ENCODE data around the gene FAR1.

The FAR1 gene

DNA sequence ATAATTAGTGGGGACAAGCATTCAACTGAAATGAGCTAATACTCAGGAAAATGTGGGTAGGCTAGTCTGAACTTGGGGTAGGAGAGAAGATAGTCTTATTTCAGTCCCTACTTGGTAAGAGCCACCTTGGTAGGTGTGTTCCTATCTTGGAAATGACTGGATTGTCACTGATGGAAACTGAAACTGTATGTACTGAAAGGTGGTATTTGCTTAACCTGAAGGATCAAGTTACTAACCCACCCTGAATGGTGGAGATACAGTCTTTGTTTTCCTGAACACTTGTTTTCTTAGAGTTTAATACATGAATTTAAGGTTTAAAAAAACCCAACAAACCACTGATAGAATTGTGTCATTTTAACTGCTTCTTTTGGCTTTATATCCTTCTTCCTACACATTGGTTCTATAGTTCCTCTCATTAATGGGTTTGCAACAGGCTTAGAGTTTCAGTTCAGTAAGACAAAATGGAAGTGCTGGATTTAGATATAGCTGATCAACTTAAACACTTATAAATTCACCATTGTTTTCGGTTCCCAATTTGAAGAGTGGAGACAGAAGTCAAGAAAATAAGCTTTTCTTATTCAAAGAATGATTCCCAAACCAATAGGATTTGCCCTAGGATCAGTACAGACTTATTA is 4.2 kb downstream of the FAR1 start:
- DNase-seq: no peak

DNA sequence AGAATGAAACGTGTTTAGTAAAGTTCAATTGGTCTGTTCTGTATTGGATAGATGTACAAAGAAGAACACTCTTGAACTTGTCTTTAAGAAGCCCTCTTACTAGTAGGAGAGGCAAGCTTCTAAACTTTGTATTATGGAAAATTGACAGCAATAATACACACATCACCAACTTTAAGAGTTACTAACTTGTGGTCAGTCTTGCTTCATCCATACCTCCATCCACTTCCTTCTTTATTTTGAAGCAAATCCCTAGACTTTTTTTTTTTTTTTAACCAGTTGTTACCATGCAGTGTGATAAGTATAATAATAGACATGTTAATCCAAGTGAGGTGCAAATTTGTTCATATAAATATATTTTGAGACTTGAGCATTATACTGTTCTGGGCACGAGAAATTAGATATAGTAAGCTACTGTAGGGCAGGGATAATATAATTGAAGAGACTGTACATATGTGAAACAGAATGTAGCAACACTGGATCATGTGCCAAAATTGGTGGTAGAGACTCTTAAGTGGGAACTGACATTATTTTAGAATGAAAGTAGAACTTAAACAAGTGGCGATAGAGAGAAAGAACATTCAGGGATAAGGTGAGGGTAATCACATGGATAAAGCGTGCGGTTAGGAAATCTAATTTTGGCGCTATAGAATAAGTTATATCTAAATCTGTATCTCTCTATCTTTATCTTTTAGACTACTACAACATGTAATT is 6.5 kb downstream of the FAR1 start:
- peak; percentile 93 to 95 for DNase-seq

DNA sequence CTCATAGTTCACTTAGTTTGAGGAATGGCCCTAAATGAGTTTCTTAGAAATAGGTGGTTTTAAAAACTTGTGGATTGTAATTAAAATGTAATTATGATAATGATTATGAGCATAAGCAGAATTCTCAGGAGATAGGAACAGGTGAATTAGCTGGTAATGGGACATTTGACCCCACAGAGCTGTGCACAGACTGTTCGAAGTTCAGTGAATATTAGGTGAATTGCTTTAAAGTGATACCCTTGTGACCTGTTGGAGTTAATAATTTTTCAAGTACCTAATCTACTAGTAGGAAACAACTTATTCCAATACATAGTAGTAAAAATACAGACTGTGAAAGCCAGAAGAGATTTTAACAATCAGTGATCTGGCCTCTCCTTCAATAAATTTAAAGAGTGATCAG is 8.1 kb downstream of the FAR1 start:
- DNase-seq: no peak

DNA sequence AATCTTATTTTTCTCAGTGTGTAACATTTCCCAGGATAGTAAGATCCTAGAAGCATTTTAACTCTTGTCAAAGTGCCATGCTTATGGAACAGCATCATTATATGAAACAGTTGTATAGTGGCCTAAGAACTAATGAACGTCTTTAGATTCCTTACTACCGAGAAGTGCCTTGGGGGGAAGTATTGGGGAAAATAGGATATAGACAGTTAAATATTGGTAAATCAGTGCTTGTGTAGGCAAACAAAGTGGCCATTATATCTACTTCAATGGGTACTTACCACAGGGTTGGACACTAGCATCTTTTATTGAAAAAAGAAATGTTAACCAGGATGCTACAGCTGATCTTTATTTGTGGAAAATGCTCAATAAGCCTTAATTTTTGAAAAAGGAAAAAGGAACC is 11.3 kb downstream of the FAR1 start:
- DNase-seq: no peak

DNA sequence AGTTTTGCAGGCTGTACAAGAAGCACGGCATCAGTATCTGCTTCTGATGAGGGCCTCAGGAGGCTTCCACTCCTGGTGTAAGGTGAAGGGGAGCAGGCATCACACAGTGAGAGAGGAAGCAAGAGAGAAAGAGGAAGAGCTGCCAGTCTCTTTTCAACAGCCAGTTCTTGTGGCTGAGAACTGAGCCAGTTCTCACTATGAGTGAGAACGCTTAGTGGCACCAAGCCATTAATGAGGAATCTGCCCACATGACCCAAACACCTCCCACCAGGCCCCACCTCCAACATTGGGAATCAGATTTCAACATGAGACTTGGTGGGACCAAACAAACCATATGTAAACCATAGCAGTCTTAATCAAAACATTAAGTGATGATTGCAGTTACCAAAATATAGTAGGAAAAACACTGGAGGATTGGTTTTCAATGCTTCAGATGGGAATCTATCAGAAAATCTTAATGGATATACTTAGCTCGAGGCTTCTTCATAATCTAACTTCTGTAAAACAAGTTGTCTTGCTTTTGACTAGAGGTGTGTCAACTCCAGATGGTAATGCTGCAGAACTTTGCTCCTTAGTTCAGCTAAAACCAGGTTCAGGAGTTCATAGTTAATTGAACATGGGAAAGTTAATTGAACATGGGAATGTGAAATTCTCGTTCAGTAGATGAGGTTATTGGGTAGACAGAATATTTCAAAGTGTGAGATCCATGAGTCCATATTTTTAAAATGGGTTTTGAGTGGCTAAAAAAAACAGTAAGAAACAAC is 12.2 kb downstream of the FAR1 start:
- peak; percentile 21 to 36 for DNase-seq

DNA sequence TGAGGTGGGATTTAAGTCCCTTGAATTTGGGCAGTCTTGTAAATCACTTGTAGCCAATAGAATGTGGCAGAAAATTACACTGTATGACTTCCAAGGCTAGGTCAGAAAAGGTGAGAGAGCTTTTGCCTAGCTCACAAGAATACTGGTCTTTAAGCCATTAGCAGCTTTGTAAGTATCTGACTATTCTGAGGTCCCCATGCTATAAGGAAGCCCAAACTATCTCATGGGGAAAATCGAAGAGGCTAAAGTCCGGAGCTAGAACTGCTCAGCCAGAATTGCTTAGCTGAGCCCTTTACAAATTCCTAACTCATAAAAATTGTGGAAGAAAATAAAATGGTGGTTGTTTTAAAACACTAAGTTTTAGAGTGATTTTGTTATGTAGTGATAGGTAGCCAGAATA is 13.0 kb downstream of the FAR1 start:
- DNase-seq: no peak

DNA sequence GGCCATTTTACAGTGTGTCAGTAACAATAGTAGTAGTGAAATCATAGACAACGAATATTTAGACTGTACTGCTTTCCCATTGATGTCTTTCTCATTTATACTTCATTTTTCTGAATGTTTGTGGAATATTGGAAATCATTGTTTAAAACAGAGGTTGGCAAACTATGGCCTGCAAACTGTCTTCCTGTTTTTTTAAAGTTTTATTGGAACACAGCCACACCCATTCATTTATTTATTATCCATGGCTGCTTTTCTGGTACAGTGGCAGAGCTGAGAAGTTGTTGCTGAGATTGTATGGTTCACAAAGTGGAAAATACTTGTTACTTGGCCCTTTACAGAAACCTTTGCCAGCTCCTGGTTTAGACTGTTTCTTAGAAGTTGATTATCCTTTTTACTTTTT is 13.7 kb downstream of the FAR1 start:
- no peak for DNase-seq

DNA sequence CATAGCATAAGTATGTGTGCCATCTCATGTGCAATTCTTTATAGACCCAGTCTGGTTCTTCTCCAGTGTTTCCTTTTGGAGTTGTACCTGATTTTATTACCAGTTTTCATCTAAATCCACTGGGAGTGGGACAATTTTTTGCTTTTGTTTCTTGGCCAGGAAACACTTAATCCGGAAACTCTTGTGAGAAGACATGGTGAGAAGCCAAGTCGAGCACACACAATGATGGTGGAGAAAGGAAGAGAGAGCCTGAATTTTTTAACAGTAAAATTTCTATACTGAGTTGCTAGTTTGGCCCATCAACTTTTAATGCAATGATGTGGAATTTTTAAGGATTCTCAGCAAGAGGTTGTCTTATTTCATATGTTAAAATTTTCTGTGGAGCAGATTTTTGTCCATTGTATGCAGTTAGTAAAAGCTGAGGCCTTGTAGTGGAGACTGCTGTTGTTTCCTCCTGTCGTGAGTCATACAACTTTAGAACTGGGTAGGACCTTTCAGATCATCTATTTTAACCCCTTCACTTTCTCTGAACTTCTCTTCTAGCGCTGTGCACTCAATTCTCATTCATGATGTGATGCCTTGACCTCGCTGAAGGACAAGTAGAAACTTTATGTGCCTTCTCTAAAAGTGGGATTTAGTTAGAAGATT is 17.1 kb downstream of the FAR1 start:
- DNase-seq: no peak

DNA sequence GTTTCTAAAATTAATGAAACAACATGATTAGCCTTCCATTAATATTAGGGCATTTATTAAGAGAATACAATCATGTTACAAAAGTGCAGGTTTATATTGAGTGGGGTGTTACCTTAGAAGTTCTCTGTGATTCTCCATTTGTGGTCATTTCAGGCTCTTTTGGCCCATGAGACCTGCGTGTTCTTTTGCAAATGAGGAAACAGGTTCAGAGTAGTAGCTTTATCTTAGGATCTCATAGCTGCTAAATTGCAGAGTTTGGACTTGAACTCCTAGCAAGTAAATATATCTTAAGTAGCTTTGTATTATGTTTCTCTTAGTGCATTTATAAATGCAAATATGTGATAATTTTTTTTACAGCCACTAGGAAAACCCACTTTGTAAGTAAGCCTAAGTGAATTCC is 18.3 kb downstream of the FAR1 start:
- DNase-seq: no peak

DNA sequence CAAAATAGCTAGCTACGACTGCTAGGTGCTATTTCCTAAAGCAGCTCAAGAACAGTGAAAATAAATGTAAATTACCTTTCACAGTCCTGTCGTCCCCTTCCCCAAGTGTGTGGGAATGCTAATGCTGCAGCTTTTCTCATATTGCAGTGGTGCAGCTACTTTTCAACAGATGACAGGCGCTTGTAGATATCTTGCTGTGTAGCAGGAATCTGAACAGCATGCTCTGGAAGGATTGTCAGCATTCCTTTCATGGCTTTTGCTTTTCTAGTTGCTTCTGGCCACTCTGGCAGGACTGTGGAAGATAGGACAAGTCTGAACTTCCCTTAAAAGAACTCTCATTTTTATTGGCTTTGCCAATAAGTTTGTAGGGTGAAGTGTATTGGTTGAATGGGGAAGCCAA is 18.8 kb downstream of the FAR1 start:
- no peak for DNase-seq

DNA sequence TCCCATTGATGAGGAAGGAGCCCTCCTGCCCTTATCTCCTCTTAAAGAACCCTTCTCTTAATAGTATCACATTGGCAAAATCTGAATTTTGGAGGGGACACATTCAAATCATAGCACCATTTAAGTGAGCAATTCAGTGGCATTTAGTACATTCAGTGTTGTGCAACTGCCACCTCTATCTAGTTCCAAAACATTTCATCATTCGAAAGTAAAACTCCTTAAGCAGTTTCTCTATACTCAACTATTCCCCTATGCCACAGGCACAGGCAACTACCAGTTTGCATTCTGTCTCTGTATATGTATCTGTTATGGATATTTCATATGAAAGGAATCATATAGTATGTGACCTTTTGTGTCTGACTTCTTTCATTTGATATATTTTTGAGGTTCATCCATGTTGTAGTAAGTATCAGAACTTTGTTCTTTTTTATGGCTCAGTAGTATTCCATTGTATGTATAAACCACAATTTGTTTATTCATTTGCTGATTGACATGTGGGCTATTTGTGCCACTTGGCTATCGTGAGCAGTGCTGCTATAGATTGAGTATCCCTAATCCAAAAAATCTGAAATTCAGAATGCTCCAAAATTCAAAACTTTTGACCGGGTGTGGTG is 22.9 kb downstream of the FAR1 start:
- no peak for DNase-seq

DNA sequence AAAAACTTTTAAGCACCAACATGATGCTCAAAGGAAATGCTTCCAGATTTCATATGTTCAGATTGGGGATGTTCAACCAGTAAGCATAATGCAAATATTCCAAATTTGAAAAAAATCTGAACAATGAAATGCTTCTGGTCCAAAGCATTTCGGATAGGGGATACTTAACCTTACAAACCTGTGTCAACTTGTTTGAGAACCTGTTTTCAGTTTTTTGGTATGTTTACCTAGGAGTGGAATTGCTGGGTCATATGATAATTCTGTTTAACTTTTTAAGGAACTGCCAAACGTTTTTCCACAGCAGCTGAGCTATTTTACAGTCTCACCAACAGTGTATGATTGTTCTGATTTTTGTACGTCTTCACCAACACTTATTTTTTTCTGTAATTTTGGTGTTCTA is 23.7 kb downstream of the FAR1 start:
- no peak for DNase-seq

DNA sequence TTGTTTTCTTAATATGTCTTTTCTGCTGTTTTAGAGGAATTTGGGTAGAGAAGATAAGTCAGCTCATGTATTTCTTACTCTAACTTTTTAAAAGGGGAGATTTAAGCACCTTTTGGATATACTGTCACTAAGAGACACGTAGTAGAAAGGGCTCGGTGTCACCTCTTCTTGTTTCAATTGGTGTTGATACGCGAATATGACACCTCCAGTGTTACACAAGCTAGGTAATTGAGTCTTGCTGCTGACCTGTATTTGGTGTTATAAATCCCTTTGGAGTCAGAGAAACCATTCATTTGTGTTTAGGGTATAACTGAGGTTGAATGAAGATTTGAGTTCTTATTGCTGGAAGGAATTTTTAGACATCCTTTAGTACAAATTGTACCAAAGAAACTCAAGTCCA is 25.6 kb downstream of the FAR1 start:
- DNase-seq: no peak

DNA sequence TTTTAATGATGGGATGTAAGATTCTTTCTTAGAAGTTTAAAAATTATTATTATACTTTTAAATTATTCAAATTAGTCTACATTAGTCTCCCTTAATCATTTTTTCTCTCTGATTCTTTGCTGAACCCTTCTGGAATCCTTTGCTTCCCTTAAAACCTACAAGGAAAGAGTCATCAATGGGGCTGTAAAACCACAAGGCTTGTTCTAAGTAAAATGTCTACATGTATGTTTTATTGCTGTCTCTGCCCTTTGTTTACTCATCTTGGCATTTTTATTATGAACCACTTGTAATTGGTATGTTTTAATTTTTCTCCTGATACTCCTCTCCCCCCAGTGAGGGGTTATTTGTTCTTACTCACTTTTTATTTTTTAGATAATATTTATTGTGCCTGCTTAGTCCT is 27.4 kb downstream of the FAR1 start:
- DNase-seq: no peak

DNA sequence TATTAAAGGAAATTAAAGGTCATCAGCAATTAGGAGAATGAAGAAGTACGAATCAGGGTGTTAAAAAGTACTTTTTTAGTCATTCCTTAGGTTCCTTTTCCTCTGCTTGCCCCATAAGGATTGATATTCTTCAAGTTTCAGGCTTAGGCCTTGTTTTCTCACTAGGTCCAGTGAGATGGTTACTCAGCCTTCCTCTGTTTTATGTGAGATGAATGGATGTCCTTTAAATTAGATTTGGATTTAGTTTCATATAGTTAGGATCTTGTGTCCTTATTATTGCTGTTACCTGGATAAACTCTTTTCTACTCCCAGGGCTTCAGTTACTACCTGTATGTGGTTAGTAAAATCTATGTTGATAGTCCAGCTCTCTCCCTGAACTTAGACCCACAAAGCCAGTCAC is 29.2 kb downstream of the FAR1 start:
- no peak for DNase-seq

DNA sequence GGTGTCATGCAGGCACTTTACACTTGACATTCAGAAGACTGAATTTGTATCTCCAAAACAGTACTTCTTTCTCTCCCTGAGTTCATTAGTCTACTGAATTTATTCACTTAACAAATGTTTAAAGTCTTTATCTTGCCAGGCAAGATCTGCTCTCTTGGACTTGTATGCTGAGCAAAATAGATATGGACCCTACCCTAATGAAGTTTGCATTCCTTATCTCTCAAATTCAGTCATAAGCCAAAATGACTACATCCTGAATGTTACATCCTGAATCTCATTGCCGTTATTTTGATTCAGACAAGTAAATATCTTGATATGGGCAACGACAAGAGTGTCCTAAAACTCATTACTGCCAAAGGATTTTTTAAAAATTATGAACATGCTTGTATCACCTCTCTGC is 29.7 kb downstream of the FAR1 start:
- no peak for DNase-seq

DNA sequence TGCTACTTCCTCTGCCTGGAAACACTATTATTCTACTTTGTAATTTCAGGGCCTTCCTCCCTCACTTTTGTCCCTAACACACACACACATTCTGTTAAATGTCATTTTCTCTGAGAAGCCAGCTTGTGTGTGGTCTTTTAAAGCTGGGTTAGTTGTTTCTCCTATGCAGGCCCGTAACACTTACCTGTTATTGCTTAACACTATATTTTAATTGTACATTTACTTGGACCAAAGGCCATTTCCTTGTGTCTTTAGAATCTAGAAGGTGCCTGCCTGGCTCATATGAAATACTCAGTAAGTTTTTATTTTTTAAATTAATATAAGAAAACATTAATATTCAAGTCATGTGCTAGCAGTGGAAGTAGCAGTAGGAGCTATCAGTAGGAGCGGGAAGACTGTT is 30.6 kb downstream of the FAR1 start:
- no peak for DNase-seq

DNA sequence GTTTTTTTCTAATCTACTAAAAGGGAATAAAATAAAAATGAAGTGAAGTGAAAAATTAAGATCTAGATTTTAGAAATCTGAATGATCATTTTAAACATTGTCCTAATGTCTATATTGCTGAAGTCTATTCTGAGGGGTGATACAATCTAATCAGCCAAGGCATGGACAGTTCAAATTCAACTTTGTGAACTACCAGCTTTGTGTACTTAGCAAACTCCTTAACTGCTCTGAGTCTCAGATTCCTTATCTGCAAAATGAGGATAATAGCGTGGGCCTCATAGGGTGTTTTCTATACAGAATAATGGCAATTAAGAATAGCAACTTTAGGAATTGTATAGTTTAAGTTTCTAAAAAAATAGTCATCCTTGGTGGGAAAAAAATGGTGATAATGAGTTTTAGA is 31.4 kb downstream of the FAR1 start:
- DNase-seq: no peak

DNA sequence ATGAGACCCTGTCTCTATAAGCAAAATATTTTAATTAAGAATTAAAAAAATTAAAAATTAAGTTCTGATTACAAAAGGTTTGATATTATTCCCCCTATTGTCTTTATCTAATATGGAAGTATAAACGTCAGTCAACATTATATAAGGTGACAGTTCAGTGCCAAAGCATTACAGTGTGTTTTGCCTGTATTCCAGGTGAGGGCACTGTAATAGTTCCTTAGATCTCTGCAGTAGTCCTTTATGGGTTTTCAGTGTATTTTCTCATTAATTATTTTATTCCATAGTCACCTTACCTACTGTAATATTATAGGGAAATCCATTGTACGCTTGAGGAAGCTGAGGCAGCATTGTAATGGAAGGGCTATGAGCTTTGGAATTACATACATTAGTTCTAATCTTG is 33.0 kb downstream of the FAR1 start:
- DNase-seq: no peak

DNA sequence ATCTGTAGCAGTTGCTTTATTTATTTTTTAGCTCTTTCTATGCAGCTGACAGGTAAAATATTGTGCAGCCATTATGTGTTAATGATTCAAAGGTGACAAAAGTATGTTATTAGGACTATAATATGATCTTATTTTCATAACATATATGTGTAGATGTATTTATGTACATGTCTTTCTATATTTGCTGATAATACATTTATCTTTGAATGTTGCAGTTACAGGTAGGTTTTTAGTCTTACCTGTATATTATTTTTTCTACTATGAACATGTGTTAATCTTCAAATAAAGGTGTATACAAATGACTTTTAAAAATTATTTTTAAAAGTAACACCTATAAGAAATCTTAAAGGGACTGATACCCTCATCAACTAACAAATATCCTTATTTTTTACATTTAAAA is 33.6 kb downstream of the FAR1 start:
- no peak for DNase-seq

DNA sequence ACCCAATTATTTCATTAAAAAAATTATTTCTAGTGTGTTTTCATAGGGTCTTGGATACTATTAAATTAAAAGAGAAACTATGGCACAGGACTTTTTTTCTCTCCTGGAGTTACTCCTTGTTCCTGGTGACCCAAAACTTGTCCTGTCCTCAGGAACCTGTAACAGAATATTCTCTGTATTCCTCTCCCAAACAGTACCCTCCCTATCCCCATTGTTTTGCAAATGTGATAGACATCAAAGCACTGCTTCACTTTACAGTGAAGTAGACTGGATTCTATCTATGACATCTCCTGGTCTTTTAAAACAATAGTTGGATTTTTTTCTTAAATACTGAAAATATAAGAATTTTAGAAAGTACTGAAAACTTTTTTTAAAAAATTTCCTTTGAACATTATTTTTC is 37.2 kb downstream of the FAR1 start:
- DNase-seq: no peak

DNA sequence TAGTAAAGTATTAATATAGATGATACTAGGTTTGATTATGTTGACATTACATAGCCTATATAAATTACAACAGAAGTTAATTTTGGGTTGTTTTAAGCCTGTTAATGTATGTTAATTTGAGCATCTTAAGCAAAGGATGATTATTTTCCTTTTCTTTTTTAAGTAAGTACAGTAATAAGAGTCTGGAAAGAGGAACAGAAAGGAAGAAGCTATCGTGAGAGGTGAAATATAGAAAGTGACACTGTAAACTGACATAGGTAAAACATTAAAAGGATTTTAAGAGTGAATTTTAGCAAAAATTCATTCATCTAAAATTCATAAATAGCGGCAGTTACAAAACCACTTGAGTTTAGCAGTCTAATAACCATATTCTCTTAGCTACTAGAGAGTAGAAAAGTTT is 45.5 kb downstream of the FAR1 start:
- DNase-seq: no peak

DNA sequence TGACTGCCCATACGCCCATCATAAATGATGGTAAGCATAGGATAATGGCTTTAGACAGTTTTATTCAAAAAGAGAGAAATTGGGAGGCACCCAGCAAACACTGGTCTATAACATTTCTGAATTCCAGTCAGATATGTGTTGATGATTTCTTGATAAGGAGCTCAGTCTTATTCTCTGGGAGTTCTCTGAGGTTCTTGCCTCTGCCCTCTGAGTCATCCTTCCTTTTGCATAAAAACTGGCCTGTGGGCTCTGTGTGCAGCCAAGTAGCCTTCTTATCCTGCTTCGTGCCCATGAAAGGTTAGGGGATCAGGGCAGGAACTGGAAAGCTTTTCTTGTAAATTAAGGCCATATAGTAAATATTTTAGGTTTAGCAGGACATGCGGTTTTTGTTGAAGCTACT is 48.9 kb downstream of the FAR1 start:
- DNase-seq: no peak

Data from AML-193 (cell line).